Stimulated activated CD8-positive, alpha-beta memory T cell treated with anti-CD3 and anti-CD28 coated beads, Interleukin-12 subunit alpha, Interleukin-12 subunit beta, amount 100 ng/mL, for 1 hour (primary cell): ENCODE measurements around the gene NAIF1.
"Not testable (repeated sequence)": the region's sequence is repeated elsewhere in the genome, so short reads cannot be mapped to it uniquely, and the experiment has no call there.

Experiments used
- DNase-seq: peaks from one replicate; pipeline ENCODE4 v3.0.0-alpha.2; 2020; ENCODE audit warnings: low read depth

Gene NAIF1

GRCh38 chr9:128059365-128059983 is 7.6 kb downstream of the NAIF1 start:
- no peak for DNase-seq

GRCh38 chr9:128057724-128058409 is 9.3 kb downstream of the NAIF1 start:
- DNase-seq = no peak

GRCh38 chr9:128056887-128057723 is 10.0 kb downstream of the NAIF1 start:
- DNase-seq = no peak

GRCh38 chr9:128056086-128056485 is 11.0 kb downstream of the NAIF1 start:
- no peak for DNase-seq

- no peak for DNase-seq
These were observed 11.6 kb downstream of the NAIF1 start for GRCh38 chr9:128055344-128056040.

- DNase-seq = no peak
These were observed 13.0 kb downstream of the NAIF1 start for GRCh38 chr9:128054087-128054486.

- no peak for DNase-seq
These were observed 13.6 kb downstream of the NAIF1 start for GRCh38 chr9:128053560-128053959.

GRCh38 chr9:128051932-128052709 is 15.0 kb downstream of the NAIF1 start:
- no peak for DNase-seq

GRCh38 chr9:128049843-128050242 is 17.3 kb downstream of the NAIF1 start:
- no peak for DNase-seq

GRCh38 chr9:128048663-128049062 is 18.5 kb downstream of the NAIF1 start:
- no peak for DNase-seq

GRCh38 chr9:128047231-128047630 is 19.9 kb downstream of the NAIF1 start:
- no peak for DNase-seq

GRCh38 chr9:128045831-128046230 is 21.3 kb downstream of the NAIF1 start:
- no peak for DNase-seq

GRCh38 chr9:128045409-128045808 is 21.7 kb downstream of the NAIF1 start:
- not testable (repeated sequence) for DNase-seq

- no peak for DNase-seq
These were observed 23.7 kb downstream of the NAIF1 start for GRCh38 chr9:128043467-128043868.

- DNase-seq = no peak
These were observed 25.1 kb downstream of the NAIF1 start for GRCh38 chr9:128042043-128042442.

- DNase-seq = not testable (repeated sequence)
These were observed 26.3 kb downstream of the NAIF1 start for GRCh38 chr9:128040783-128041182.

GRCh38 chr9:128036522-128036921 is 30.6 kb downstream of the NAIF1 start:
- DNase-seq = not testable (repeated sequence)

- DNase-seq = peak; percentile 44
These were observed 32.1 kb downstream of the NAIF1 start for GRCh38 chr9:128034821-128035652.

- DNase-seq = no peak
These were observed 33.5 kb downstream of the NAIF1 start for GRCh38 chr9:128033609-128034008.

GRCh38 chr9:128027705-128028104 is 39.4 kb downstream of the NAIF1 start:
- no peak for DNase-seq
